Thyroid gland (tissue), 4 donors: Measurements from ENCODE around the gene PRKCE. TPM values are rescaled to one million over a fixed set of nuclear protein-coding genes. Genes with fewer than 3 reads are reported as not detected.
A peak's percentile ranks its signal among the peaks of the same experiment; 100 is the strongest.

Source experiments
- DNase-seq, 2 donors: peaks; one replicate each; pipeline ENCODE4 v3.0.0-alpha.2; 2019
- H3K27ac ChIP-seq, 3 donors: fragments of 200-600 bp; sonication (generic); 1 replicate in 2 of 3; 2 replicates in 1 of 3; pipeline ENCODE4 v1.5.1; 2016 to 2019; ENCODE audit warnings: mild to moderate bottlenecking in 1 of 3, moderate library complexity in 1 of 3
- H3K27me3 ChIP-seq: fragments of 200-600 bp; sonication (generic); one replicate; pipeline ENCODE4 v1.5.1; 2019
- H3K36me3 ChIP-seq, 2 donors: fragments of 200-600 bp; sonication (generic); one replicate each; pipeline ENCODE4 v1.5.1; 2016 to 2019
- H3K4me1 ChIP-seq, 2 donors: fragments of 200-600 bp; sonication (generic); one replicate each; pipeline ENCODE4 v1.5.1; 2017 to 2019
- H3K4me3 ChIP-seq, 3 donors: fragments of 200-600 bp; sonication (generic); replicated peaks in 1 of 3; 1 replicate in 2 of 3; 2 replicates in 1 of 3; pipeline ENCODE4 v1.5.1; 2016; ENCODE audit warnings: mild to moderate bottlenecking in 1 of 3
- H3K9me3 ChIP-seq: fragments of 200-600 bp; sonication (generic); one replicate; pipeline ENCODE4 v1.5.1; 2017
- CTCF ChIP-seq, 6 experiments: fragments of 200-600 bp in 3 of 6; fragments of 450-650 bp in 3 of 6; sonication (generic) in 3 of 6; IDR thresholded peaks; one replicate each; pipeline ENCODE4 v1.5.1; 2016 to 2019; ENCODE audit warnings: antibody characterized with exemption in 6 of 6, mild to moderate bottlenecking in 2 of 6, inconsistent platforms in 1 of 6, moderate library complexity in 1 of 6
- POLR2A ChIP-seq, 2 donors: fragments of 450-650 bp; IDR thresholded peaks; one replicate each; pipeline ENCODE4 v1.6.1; 2017; ENCODE audit warnings: antibody characterized with exemption in 2 of 2, mild to moderate bottlenecking in 2 of 2, moderate library complexity in 1 of 2
- WGBS, 2 donors: methylation state at CpG; one replicate each; pipeline ENCODE4 v1.1.5; 2017; 5-methylcytosine and 5-hydroxymethylcytosine counted together
- intact Hi-C: fragments of 100-400 bp; cut with DNase I; formaldehyde crosslinking; loops from one replicate; pipeline ENCODE4 v1.15.1; 2023
- total RNA-seq, 4 donors: library from RNA; depleted of rRNA; stranded (reverse); fragments of >200 nt; gene quantifications; one replicate each; pipeline ENCODE4 v1.2.3, GENCODE V29; 2016

Gene PRKCE
- total RNA-seq, 4 donors from 2014 or later = 8.4 to 35.3 (median 15.2) TPM

- Histone ChIP-seq H3K4me1 (no peaks in the 10 kb centered on the region), H3K27ac (no peak overlapping the region)
- DNase-seq = no peak
Measured at GRCh38 chr2:45776160-45776955, 124.9 kb downstream of the PRKCE start.

DNA sequence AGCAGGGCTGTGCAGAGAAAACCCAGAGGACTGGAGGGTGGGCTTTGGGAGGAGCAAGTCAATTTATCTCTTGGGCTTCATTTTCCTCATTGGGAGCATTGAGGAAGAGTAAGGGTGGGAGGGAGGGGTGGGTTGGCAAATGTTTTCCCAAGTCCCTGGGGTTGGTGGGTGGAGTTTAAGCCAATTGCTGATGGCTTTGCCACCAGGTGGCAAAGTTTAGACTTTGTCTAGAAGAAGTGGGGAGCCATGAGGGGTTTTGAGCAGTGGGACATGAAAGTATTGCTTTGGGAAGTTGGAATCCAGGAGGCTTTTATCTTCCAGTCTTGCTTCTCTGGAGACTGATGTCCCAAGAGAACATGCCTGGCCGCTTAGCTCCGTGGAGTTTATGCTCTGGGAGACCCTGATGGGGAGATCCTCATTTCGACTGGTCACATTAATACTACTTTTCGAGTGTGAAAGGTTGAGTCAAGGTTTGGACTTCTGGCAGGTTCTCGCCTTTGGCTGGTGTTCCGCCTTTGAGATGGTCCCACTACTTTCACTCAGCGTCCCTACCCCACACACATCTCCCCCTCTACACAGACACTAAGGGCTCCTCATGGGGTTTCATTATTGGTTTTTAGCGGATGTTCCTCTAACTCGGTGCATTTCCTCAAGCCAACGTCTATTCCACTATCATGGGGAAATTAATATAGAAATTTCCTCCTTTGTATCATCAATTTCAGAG is 126.7 kb downstream of the PRKCE start:
- no peaks in the 10 kb centered on the region for H3K36me3 ChIP-seq
- no peak overlapping the region for H3K27ac ChIP-seq
- no peaks in the 10 kb centered on the region for H3K4me1 ChIP-seq
- H3K9me3 ChIP-seq = no peaks in the 10 kb centered on the region
- DNase-seq = no peak
- intact Hi-C loops = loop anchor here (2.0 to 5.0 kb wide), 2 partner anchors 133 to 159 kb away; no protein-coding TSS in a partner anchor
- no peaks in the 10 kb centered on the region for H3K27me3 ChIP-seq
- 80 to 86% methylated on average over 9 to 10 of the region's 10 CpGs for WGBS, 2 donors
- H3K4me3 ChIP-seq = no peak overlapping the region
- TF ChIP-seq POLR2A (IDR thresholded peaks at IDR 0.05) (no peak), CTCF (IDR thresholded peaks at IDR 0.05) (no peak)

More at GRCh38 chr2:45776160-45776955, 124.9 kb downstream of the PRKCE start:
- H3K4me3 ChIP-seq = no peak overlapping the region
- WGBS, 2 donors = 70 to 73% methylated on average over 7 of the region's 7 CpGs
- TF ChIP-seq POLR2A (IDR thresholded peaks at IDR 0.05) (no peak), CTCF (IDR thresholded peaks at IDR 0.05) (no peak)
- intact Hi-C loops = loop anchor here (2.0 to 5.0 kb wide), 2 partner anchors 132 to 161 kb away; no protein-coding TSS in a partner anchor
- H3K27me3 ChIP-seq = no peaks in the 10 kb centered on the region
- H3K36me3 ChIP-seq = no peaks in the 10 kb centered on the region
- no peaks in the 10 kb centered on the region for H3K9me3 ChIP-seq

DNA sequence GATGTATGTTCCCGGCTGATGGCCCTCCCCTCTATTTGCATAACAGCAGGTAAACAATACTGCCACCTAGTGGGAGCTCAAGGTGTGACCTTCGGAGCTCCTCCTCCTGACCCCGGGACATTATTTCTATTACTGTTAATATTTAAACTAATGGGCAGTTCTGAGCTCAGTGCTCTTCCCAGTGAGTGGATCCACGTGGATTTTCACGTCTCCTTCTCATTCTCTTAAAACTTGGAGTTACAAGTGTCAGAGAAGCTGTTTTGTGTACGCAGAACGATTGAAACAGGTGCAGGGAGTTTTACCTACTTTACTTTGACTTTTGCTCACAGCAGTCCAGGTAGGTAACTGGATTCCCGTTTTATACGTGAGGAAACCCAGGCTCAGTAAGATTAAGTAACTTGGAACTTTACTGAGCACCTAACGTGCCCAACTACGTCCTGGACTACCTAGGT is 127.3 kb downstream of the PRKCE start:
- no peak overlapping the region for H3K27ac ChIP-seq
- no peaks in the 10 kb centered on the region for H3K27me3 ChIP-seq
- 69 to 70% methylated on average over 11 of the region's 11 CpGs for WGBS, 2 donors
- no peaks in the 10 kb centered on the region for H3K36me3 ChIP-seq
- intact Hi-C loops = loop anchor here (5.0 kb wide), 1 partner anchor 159 kb away; no protein-coding TSS in a partner anchor
- DNase-seq = peak; percentile 67 to 68
- no peaks in the 10 kb centered on the region for H3K9me3 ChIP-seq
- TF ChIP-seq CTCF (IDR thresholded peaks at IDR 0.05) = peak; percentile 58 to 83 (median 74)
- TF ChIP-seq POLR2A (IDR thresholded peaks at IDR 0.05) = no peak
- no peak overlapping the region for H3K4me3 ChIP-seq
- H3K4me1 ChIP-seq = no peaks in the 10 kb centered on the region

DNA sequence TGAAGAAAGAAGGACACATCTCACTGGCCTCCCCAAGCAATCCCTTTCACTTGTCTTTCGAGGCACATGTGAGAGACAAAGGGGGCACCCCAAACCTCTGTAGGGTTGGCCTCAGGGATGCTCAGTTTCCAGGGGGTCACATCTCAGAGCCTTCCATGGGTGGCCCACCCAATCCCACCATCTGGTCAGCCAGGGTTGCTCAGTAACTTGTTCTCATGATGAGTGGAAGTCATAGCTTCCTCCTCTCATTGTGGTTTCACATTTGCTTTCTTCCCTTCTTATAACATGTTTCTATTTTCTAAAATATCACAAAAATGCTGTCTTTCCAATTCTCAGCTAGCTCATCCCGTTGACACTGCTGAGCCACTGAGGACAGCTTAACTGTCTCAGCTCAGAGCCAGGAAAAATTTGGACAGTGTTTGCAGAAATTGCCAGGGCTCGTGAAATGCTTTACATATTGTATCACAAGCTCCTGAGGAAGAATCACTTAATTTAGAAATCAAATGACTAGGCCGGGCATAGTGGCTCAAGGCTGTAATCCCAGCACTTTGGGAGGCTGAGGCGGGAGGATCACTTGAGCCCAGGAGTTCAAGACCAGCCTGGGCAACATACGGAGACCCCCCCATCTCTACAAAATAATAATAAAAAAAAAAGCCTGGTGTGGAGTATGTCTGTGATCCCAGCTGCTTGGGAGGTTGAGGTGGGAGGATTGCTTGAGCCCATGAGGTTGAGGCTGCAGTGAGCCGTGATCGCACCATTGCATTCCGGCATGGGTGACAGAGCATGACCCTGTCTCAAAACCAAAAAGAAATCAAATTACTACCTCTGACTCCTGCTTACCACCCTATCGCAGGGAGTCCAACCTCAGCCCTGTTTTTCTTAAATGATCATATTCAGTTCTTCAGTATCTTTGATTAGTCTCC is 129.3 kb downstream of the PRKCE start:
- H3K4me1 ChIP-seq = no peaks in the 10 kb centered on the region
- H3K27ac ChIP-seq = no peak overlapping the region
- DNase-seq = no peak
- no peak for TF ChIP-seq CTCF (IDR thresholded peaks at IDR 0.05)
- TF ChIP-seq POLR2A (IDR thresholded peaks at IDR 0.05) = no peak
- intact Hi-C loops = no loop called here
- H3K9me3 ChIP-seq = no peaks in the 10 kb centered on the region
- no peaks in the 10 kb centered on the region for H3K36me3 ChIP-seq
- H3K4me3 ChIP-seq = no peak overlapping the region
- H3K27me3 ChIP-seq = no peaks in the 10 kb centered on the region
- WGBS, 2 donors = 92 to 94% methylated on average over 10 of the region's 10 CpGs
